HCEC 1CT (cell line): ENCODE results near the gene MORN5.

Source experiments
- DNase-seq: peaks from one replicate; pipeline ENCODE4 v3.0.0-alpha.2; 2017

MORN5 gene

GRCh38 chr9:122218071-122218934 is 58.6 kb downstream of the MORN5 start:
- no peak for DNase-seq

DNA sequence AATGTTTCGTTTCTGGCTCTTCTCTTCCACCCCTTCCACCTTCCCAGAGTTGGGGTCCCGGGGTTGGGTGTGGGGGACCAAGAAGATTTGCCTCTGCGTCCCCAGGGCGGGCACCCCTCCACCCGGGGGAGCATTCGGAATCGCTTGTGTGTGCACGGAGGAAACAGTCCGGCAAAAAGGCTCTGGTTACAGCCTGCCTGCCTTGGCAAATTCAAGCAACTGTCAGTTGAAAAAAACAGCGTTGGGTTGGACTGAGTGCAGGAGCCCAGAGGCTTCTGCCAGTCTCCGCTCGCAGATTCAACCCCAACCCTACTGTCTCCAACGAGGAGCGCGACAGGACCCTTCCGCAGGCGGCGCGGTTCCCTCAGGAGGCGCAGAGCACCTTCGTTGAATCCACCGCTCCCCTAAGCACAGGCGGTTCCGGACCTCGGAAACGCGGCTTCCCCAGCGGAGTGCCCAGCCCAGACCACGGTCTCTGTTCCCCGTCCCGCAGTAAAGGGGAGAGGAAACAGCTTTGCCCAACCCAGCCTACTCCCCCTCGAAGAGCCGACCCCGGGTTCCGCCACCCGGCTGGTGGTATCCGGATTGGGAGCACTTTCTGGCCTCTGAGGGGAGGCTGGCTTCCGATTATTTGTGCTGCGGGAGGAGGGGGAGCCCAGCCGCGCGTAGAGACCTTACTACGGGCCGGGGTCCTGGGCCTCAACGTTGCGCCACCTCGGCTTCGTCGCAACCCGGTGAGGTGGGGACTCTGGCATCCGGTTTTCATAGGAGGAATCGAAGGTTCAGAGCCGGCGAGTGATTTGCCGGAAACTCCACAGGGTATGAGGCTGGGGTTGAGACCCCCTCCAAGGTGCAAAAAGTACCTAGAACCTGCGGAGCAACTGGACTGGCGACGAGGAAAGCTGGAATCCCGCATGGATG is 59.5 kb downstream of the MORN5 start:
- DNase-seq = no peak

DNA sequence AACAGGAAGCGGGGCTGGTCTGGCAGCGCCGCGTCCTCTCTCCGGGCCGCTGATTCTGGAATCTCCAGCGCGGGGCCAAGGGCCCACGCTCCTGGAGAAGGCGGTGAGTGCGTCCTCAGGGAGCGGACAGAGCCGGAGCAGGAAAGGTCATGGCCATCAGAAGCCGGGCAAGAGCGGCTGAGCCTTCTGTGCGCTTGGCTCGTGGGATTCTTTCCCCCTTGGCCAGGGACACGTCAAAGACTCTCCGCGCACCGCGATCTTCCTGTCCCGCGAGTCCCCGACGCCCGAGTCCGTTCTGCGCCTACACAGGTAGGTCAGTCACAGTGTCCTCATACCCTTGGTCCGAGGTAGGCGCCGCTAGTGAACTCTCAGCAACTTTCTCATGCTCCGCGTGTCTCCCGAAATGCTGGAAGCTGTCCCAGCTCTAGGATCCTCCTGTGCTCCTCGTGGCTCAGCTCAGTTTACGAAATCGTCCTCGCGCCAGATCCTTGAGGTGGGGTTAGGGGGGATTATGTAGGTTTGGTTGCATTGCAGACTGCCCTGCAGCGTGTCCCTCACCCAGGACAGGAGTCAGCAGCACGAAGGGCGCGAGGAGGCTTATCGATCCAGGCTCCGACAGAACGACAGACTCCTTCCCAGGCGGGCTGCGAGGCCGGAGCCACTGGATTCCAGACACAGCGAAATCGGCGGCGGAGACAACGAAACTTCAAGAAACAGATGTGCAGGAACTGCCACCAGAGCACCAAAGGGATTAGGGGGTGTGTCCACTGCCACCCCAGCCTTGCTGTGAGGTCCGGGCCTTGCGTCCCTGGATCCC is 60.4 kb downstream of the MORN5 start:
- DNase-seq = no peak

DNA sequence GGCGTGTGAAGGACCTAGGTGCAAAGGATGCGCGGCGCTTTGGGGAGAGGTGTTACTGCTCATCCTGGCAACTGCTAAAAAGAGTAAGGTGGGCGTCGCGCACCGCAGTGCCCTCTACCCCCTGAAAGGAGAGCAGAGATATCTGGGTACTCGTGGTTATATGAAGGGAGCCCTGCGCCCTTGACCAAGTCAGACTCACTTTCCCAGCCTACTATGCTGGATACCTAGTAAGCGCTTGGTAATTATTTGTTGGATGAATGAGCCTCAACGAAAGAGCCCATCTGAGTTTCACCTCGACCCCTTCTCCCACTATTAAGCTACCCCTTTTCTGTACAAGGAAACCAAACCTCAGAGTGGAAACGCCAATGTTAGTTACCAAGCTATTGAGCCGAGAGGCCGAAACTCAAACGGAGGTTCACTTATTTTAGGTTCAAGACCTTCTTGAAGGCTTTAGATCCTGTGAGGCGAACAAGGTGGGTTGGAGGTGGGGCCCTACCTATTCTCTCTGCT is 61.0 kb downstream of the MORN5 start:
- no peak for DNase-seq

GRCh38 chr9:122221183-122221811 is 61.6 kb downstream of the MORN5 start:
- no peak for DNase-seq

DNA sequence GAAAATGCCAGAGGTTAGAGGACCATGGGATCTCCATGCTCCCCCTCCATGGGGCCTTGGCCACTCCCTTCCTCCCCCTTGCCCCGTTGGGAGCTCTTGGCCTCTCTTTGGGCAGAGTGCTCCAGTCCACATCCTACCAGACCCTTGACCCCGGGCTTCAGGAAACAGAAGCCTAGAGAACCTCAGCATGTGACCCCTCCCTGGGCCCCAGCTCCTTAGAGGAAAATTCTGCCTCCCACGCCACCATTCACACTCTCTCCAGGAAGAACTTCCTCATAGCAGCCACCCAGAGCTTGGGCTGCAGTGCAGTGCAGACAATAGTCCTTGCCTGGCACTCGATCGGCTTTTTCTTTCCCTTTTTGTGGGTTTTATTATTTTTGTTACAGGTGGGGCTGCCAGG is 63.1 kb downstream of the MORN5 start:
- no peak for DNase-seq

GRCh38 chr9:122223435-122223834 is 63.7 kb downstream of the MORN5 start:
- no peak for DNase-seq

GRCh38 chr9:122225312-122226141 is 65.8 kb downstream of the MORN5 start:
- no peak for DNase-seq

- no peak for DNase-seq
These were observed 66.5 kb downstream of the MORN5 start for GRCh38 chr9:122226142-122226757.

DNA sequence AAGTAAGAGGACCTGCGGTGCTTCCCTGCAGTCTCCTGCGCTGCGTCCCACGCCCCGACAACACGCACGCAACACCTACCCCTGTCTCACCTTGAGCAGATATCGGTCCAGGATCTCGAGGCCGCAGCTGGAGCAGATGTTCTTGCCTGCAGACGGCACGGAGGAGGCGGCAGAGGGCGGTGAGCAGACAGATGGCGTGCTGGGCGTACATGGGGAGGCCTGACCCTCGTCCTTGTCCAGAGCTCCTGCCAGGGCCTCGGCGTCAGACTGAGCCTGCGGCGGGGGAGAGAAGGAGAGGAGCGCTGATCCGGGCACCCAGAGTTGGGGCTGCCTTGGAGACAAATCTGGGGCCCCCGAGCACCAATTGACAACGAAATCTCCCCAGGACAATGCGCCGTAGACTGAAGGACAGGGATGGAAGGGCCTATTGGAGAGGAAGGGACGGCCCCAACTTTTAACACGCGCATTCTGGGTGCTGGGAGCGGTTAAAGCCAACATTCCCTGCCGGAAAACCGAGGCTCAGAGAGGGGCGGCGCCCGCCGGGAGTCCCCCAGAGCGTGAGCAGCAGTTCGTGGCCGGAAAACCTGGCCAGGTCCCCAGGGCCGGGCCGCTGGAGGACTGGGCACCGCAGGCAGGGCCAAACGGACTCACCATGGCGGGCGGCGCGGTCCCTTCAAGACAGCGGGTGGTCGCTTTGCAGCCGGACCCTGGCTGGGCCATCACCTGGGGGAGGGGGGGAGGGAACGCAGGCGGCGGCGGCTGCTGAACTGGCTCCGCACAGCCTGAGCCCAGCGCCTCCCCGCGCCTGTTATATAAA is 67.3 kb downstream of the MORN5 start:
- no peak for DNase-seq

- DNase-seq = no peak
These were observed 67.8 kb downstream of the MORN5 start for GRCh38 chr9:122227575-122227900.

- no peak for DNase-seq
These were observed 68.5 kb downstream of the MORN5 start for GRCh38 chr9:122228191-122228567.

DNA sequence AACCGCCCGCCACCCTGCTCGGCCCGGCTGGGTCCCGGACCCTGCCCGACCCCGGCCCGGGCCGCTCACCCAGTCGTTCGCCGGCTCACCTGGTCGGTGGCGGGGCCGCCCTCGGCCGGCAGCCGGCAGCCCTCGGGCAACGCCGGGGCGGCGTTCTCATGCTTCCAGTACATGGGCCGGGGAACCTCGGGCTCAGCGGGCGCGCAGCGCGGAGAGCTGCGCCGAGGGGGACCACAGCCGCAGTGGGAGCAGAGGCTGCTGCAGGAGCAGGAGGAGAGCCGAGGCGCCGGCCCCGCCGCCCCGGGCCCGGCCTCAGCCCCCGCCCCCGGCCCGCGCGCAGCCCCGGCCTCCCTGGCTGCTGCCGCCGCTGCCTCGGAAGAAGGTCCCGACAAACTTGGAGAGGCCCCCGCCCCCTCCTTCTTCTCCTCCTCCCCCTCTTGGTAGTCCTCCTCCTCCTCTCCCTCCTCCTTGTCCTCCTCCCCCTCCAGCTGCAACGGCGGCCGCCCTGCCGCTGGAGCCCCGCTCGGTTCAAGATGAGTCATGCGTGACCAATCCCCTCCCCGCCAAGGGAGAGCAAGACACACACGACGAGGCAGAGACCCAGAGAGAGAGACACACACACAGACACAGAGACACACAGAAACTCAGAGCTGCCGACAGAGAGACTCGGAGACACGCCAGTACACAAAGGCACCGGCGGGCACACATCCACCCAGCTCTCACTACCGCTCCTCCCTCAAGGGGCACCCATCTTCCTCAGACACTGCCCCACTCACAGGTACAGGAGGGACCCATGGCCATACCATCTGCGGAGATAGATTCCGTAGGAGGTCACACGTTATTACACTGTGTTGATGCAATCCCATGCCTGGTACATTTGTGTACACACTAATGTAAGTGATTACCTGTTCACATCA is 69.1 kb downstream of the MORN5 start, which contains the start of gene LHX6:
Gene LHX6 (minus strand): TSS at position 390 of the 917 bp plus-strand sequence. CDS start 217 bp downstream, at position 173.
- DNase-seq = peak; percentile 51

GRCh38 chr9:122229485-122229837 is 69.8 kb downstream of the MORN5 start:
- no peak for DNase-seq

DNA sequence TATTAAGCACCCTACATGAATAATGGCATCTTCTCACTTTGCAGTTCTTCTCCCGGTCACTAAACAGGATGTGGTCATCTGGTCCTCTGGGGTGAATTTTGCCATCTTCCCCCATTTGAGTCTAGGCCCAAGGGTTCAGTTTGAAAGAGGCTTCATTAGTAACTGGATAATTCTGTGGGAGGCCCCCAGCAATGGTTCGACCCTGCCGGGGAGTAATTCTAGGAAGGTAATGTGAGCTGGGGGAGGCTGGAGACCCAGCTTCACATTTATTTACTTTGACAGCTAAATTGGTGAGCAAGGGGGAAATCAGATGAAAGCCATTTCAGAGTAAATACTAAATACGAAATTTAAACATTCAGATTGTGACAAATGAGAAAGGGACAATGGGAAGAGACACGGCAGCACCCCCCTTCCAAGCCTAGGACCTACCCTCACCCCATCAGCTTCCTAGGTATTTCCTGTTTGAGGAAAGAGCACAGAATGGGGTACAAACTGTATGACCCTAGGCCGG is 73.1 kb downstream of the MORN5 start:
- no peak for DNase-seq

DNA sequence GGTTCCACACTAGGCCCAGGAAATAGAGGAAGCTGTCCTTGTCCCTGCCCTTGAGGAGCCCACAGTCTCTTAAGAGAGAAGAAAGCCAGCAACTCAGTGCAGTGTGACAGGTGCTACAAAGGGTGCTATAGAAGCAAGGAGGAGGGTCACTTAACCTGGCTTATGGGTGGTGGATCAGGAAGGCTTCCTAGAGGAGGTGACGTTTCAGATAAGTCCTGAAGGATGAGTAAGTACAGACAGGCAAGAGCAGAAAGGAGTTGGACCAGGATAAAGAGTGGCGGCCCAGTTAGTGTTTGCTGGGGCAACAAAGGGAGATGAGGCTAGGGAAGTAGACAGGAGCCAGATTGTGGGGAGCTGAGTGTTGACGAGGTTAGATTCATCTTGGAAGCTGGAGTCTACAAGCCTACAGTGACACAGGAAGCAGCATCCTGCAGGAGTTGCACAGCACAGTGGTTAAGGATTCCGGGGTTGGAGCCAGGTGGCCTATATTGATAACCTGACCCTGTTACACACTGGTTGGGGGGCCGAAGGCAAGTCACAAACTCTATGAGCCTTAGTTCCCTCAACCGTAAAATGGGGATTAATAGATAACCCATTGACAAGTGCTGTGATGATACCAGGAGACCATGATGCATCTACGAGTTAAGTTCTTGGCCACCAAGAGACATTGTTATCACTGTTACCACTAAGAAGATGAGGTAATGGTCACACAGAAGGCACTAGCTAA is 74.5 kb downstream of the MORN5 start:
- DNase-seq = no peak

DNA sequence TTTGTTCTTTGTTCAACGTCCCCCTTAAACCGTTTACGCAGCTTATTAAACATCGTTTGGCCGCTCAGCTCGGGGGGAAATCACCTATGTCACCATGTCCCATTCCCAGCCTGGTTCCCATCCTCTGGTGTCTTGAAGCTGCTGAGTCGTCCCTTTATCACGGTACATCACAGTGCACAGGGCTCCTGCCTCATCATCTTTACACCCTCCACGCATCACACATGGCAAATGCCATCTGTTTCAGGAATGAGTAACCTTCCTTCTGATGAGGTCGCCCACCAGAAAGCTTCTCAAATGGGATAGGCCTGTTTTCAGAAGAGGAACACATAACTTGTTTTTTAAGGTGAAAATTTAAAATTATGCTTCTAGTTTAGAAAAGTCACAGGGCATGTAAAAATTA is 77.0 kb downstream of the MORN5 start:
- no peak for DNase-seq

- no peak for DNase-seq
These were observed 80.0 kb downstream of the MORN5 start for GRCh38 chr9:122239722-122240121.
